HL-60/S4 treated with phorbol 12-myristate 13-acetate at 8.2 ng/mL for 4 days and 3 days (cell line): Measurements from ENCODE around the gene ATG101.

Experiments
- in situ Hi-C: fragments of 300-500 bp; cut with MboI; formaldehyde crosslinking; loops from 2 replicates; pipeline ENCODE4 v1.15.0; 2022; ENCODE audit warnings: low sequenced_read_pairs

The ATG101 gene

GRCh38 chr12:52041695-52042123, 28.1 kb upstream of the ATG101 start:
- in situ Hi-C loops = no loop called here

- in situ Hi-C loops = no loop called here
These were observed 26.9 kb upstream of the ATG101 start for GRCh38 chr12:52042706-52043385.

GRCh38 chr12:52043386-52044212, 26.2 kb upstream of the ATG101 start:
- in situ Hi-C loops = no loop called here

- in situ Hi-C loops = no loop called here
These were observed 25.3 kb upstream of the ATG101 start for GRCh38 chr12:52044292-52044983.

- in situ Hi-C loops = no loop called here
These were observed 24.0 kb upstream of the ATG101 start for GRCh38 chr12:52045794-52046199.

DNA sequence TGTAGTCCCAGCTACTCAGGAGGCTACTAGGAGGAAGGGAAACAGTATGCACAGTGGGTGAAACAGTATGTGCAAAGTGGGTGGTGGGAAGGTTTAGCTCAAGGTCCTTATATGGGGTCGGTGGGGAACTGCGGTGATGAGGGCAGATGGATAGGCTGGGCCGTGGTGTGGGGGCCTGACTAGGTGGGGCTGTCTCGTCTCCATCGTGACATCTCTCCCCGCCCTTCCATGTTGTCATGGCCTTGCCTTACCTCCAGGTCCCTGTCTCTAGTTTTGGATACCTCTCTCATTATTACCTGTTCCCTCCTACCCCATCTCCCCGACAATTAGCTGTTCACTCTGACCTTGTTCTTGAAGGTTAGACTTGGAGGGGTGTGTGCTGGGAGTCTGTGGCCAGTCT, 22.9 kb upstream of the ATG101 start:
- in situ Hi-C loops = no loop called here

GRCh38 chr12:52049286-52049685, 20.5 kb upstream of the ATG101 start:
- in situ Hi-C loops = no loop called here

- in situ Hi-C loops = no loop called here
These were observed 20.1 kb upstream of the ATG101 start for GRCh38 chr12:52049688-52050087.

DNA sequence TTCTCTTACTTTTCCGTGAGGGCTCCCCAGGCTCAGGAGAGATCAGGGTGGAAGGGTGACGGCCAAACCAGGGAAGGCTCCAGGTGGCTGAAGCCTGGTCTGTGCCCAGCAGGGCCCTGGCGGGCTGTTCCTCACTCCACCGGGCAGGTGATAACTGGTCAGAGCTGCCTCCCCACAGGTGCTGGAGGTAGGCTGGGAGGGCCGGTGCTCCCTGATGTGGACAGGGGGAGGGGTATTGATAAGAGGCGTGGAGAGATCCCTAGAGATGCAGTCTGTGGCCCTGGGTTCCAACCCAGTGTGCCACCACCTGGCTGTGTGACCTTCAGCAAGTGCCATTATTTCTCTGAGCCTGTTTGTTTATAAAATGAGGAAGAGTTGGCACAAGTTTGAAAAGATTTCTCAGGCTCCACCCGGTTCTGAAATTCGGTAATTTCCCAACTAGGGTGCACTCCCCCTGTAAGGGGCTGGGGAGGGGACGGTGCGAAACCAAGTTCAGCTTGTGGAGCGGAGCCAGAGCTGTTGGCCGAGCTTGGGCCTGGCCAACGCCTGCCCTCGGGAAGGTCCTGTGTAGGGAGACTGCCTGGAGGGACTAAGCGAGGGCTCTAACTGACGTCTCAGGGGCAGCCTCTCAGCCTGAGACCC, 19.5 kb upstream of the ATG101 start:
- in situ Hi-C loops = no loop called here

DNA sequence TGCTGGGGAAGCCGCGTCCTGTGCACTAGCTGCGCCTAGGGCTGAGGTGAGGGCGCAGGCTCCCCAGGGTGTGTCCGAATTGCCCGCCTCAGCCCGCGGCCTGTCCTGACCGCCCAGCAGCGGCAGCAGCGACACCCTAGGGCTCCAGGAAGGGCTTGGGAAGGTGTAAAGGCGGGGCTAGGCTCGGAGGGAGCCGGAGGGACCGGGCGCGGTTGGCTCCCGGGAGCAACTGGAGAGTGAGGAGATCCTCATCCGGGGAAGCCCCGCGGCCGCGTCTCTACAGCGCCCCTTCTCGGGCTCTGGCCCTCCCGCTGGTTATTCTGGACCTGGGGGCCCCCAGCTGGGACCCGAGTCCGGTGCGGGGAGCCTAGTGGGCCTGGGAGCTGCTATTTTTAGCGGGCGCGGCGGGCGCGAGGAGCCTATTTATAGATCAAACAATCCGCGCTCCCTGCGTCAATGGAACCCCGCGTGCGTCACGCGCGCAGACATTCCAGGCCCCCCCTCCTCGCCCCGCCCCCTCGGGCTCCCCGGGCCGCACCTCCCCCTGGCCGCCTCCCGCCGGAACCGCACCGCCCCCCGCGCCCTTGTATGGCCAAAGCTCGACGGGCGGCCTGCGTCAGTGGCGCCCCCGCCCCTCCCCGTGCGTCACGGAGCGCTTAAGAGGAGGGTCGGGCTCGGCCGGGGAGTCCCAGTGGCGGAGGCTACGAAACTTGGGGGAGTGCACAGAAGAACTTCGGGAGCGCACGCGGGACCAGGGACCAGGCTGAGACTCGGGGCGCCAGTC, 18.8 kb upstream of the ATG101 start, which contains the start of gene NR4A1:
TSS of gene NR4A1 (plus strand) at position 685 of the 784 bp plus-strand sequence. CDS start 2,887 bp downstream, outside the sequence.
- in situ Hi-C loops = no loop called here

GRCh38 chr12:52052468-52053186, 17.2 kb upstream of the ATG101 start:
- in situ Hi-C loops = no loop called here

DNA sequence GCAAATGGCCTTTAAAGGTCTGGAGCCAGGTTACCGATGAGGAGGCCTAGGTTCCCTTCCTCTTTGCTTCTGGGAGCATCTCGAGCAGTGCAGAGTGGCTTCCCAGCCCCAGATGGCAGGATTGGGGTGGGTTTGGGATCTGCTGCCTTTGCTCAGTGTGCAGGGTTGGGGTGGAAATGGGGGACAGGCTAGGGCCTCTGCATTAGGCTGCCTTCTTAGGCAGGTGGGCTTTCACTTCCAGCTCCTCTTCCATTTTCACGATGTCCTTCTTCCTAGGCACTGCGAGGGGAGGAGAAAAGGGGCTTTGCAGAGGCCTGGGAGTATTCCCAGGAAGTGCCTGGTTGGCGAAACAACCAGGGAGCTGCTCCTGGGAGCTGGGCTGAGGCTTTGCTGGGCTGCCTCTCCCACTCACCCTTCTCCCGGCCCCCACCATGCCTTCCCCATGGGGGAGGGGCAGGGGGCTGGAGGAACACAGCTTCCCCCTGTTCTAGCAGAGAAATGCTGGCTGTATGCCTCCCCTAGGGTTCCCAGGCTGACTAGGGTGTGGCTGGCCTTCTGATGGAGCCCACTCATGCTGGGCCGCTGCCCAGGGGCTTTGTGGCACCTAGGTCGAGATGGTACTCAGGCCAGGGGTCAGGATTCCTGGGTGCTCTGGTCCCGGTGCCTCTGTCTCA, 16.1 kb upstream of the ATG101 start:
- in situ Hi-C loops = no loop called here

DNA sequence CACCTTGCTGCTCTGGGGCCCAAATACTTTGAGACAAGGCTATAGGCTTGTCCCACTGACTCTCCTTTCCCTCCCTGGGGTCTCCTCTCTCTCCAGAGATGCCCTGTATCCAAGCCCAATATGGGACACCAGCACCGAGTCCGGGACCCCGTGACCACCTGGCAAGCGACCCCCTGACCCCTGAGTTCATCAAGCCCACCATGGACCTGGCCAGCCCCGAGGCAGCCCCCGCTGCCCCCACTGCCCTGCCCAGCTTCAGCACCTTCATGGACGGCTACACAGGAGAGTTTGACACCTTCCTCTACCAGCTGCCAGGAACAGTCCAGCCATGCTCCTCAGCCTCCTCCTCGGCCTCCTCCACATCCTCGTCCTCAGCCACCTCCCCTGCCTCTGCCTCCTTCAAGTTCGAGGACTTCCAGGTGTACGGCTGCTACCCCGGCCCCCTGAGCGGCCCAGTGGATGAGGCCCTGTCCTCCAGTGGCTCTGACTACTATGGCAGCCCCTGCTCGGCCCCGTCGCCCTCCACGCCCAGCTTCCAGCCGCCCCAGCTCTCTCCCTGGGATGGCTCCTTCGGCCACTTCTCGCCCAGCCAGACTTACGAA, 15.4 kb upstream of the ATG101 start:
- in situ Hi-C loops = no loop called here

GRCh38 chr12:52054833-52055730, 14.7 kb upstream of the ATG101 start:
- in situ Hi-C loops = no loop called here

GRCh38 chr12:52055731-52056711, 13.8 kb upstream of the ATG101 start:
- in situ Hi-C loops = no loop called here

- in situ Hi-C loops = no loop called here
These were observed 12.8 kb upstream of the ATG101 start for GRCh38 chr12:52056801-52057637.
